Amygdala (tissue), 56 donors: ENCODE measurements around the gene CXCL17.
A peak's percentile ranks its signal among the peaks of the same experiment; 100 is the strongest.

ENCODE experiments used
- DNase-seq, 56 donors: peaks; one replicate each; lab custom pipeline; 2025; lab: John Stamatoyannopoulos, UW

CXCL17 gene

GRCh38 chr19:42426643-42427042, 16.1 kb downstream of the CXCL17 start:
- DNase-seq = no peak

- DNase-seq = no peak
Observed at GRCh38 chr19:42424712-42425131, 18.0 kb downstream of the CXCL17 start.

GRCh38 chr19:42424345-42424707, 18.4 kb downstream of the CXCL17 start:
- no peak for DNase-seq

GRCh38 chr19:42423462-42424344, 19.0 kb downstream of the CXCL17 start:
- DNase-seq = peak in 55 of 56 donors; percentile 63 to 94 (median 88)

- DNase-seq = peak in 26 of 56 donors; percentile 59 to 87 (median 76)
Observed at GRCh38 chr19:42422901-42423461, 19.8 kb downstream of the CXCL17 start.

- DNase-seq = no peak
Observed at GRCh38 chr19:42422092-42422900, 20.4 kb downstream of the CXCL17 start.

- peak in 1 of 56 donors; percentile 4 for DNase-seq
Observed at GRCh38 chr19:42421591-42422031, 21.1 kb downstream of the CXCL17 start.

GRCh38 chr19:42421101-42421500, 21.6 kb downstream of the CXCL17 start:
- no peak for DNase-seq

- DNase-seq = peak in 8 of 56 donors; percentile 11 to 56 (median 34)
Observed at GRCh38 chr19:42420055-42420544, 22.6 kb downstream of the CXCL17 start.

- DNase-seq = no peak
Observed at GRCh38 chr19:42419309-42419708, 23.4 kb downstream of the CXCL17 start.

GRCh38 chr19:42412661-42413076, 30.1 kb downstream of the CXCL17 start:
- DNase-seq = peak in 52 of 56 donors; percentile 23 to 89 (median 70)

GRCh38 chr19:42412227-42412626, 30.5 kb downstream of the CXCL17 start:
- DNase-seq = peak in 49 of 56 donors; percentile 32 to 89 (median 73)

GRCh38 chr19:42411581-42412178, 31.1 kb downstream of the CXCL17 start:
- no peak for DNase-seq

GRCh38 chr19:42410371-42410770, 32.4 kb downstream of the CXCL17 start:
- DNase-seq = no peak

- DNase-seq = peak in 5 of 56 donors; percentile 25 to 44 (median 31)
Observed at GRCh38 chr19:42409477-42409876, 33.3 kb downstream of the CXCL17 start.

GRCh38 chr19:42407816-42408175, 35.0 kb downstream of the CXCL17 start:
- DNase-seq = no peak

GRCh38 chr19:42407085-42407815, 35.5 kb downstream of the CXCL17 start:
- no peak for DNase-seq

- DNase-seq = no peak
Observed at GRCh38 chr19:42406111-42406510, 36.6 kb downstream of the CXCL17 start.

- no peak for DNase-seq
Observed at GRCh38 chr19:42403586-42403985, 39.2 kb downstream of the CXCL17 start.
